IMR-90 (cell line): Measurements from ENCODE around the gene GPRC5C. TPM values are rescaled to one million over a fixed set of nuclear protein-coding genes. Genes with fewer than 3 reads are reported as not detected.

Experiments
- ATAC-seq: fragments of 200-7000 bp; cut with Tn5 transposase; 2 replicates; pipeline ENCODE4 v1.9.1; 2020; ENCODE audit warnings: low read depth, mild to moderate bottlenecking, moderate library complexity
- BruUV-seq: library from RNA; stranded (reverse); fragments of 400-500 nt; replicated peaks from 2 replicates; lab custom pipeline; 2021; lab: Mats Ljungman, UMichigan
- CTCF ChIA-PET: fragments of 300-600 bp; formaldehyde crosslinking; extraction: SDS; loops from one replicate; lab custom pipeline; 2021; ENCODE audit warnings: antibody characterized with exemption; lab: Yijun Ruan, JAX
- POLR2A ChIA-PET: fragments of 300-600 bp; sonication (Branson Sonifier 250); formaldehyde crosslinking; loops from one replicate; lab custom pipeline; 2022; ENCODE audit warnings: antibody characterized with exemption; ENCODE audit not compliant: unreplicated experiment; lab: Charles Lee
- DNase-seq: peaks from one replicate; pipeline ENCODE4 v3.0.0; 2013
- H2AFZ ChIP-seq: replicated peaks from 2 replicates; pipeline ENCODE3; 2013; ENCODE audit warnings: low read length, mild to moderate bottlenecking; ENCODE audit not compliant: poor library complexity
- H2AK5ac ChIP-seq: 2 replicates; pipeline ENCODE4 v1.6.1; 2013; ENCODE audit warnings: low read depth, low read length, inconsistent platforms
- H2AK9ac ChIP-seq: replicated peaks from 2 replicates; pipeline ENCODE3; 2013; ENCODE audit warnings: mild to moderate bottlenecking, low read depth, low read length, moderate library complexity; ENCODE audit not compliant: poor library complexity
- H2BK120ac ChIP-seq: 2 replicates; pipeline ENCODE4 v1.6.1; 2013; ENCODE audit warnings: low read depth, low read length, inconsistent platforms
- H2BK15ac ChIP-seq: 3 replicates; pipeline ENCODE4 v1.6.1; 2013; ENCODE audit warnings: low read depth, low read length, inconsistent platforms
- H2BK20ac ChIP-seq: 2 replicates; pipeline ENCODE4 v1.6.1; 2013; ENCODE audit warnings: low read depth, mild to moderate bottlenecking, inconsistent platforms, low read length, moderate library complexity
- H2BK5ac ChIP-seq: 2 replicates; pipeline ENCODE4 v1.6.1; 2013; ENCODE audit warnings: mild to moderate bottlenecking, low read depth, low read length, inconsistent platforms; ENCODE audit not compliant: poor library complexity, severe bottlenecking
- H3K14ac ChIP-seq: replicated peaks from 2 replicates; pipeline ENCODE4 v1.6.1; 2013; ENCODE audit warnings: low read depth, low read length, inconsistent platforms
- H3K18ac ChIP-seq: 2 replicates; pipeline ENCODE4 v1.6.1; 2013; ENCODE audit warnings: low read depth, low read length, control low read depth
- H3K23ac ChIP-seq: 2 replicates; pipeline ENCODE4 v1.6.1; 2013; ENCODE audit warnings: low read depth, low read length, inconsistent platforms
- H3K27ac ChIP-seq: 2 replicates; pipeline ENCODE4 v1.5.1; 2013; ENCODE audit warnings: mild to moderate bottlenecking, control low read depth, low read length; ENCODE audit not compliant: insufficient read depth
- H3K27me3 ChIP-seq: 2 replicates; pipeline ENCODE4 v1.6.1; 2013; ENCODE audit warnings: low read length; ENCODE audit not compliant: control insufficient read depth, insufficient read depth
- H3K36me3 ChIP-seq: 2 replicates; pipeline ENCODE4 v1.6.1; 2013; ENCODE audit warnings: low read length, mixed read lengths; ENCODE audit not compliant: control insufficient read depth, insufficient read depth
- H3K4ac ChIP-seq: 2 replicates; pipeline ENCODE4 v1.6.1; 2013; ENCODE audit warnings: low read depth, low read length, inconsistent platforms
- H3K4me1 ChIP-seq: 2 replicates; pipeline ENCODE4 v1.6.1; 2013; ENCODE audit warnings: low read length, mixed read lengths; ENCODE audit not compliant: control insufficient read depth, insufficient read depth
- H3K4me2 ChIP-seq: 2 replicates; pipeline ENCODE4 v1.6.1; 2013; ENCODE audit warnings: low read depth, mild to moderate bottlenecking, control low read depth, low read length, moderate library complexity
- H3K4me3 ChIP-seq: 2 replicates; pipeline ENCODE4 v1.5.1; 2013; ENCODE audit warnings: low read depth, mild to moderate bottlenecking, control low read depth, low read length, moderate library complexity; ENCODE audit not compliant: insufficient read depth
- H3K56ac ChIP-seq: 2 replicates; pipeline ENCODE4 v1.6.1; 2013; ENCODE audit warnings: low read length, inconsistent platforms; ENCODE audit not compliant: insufficient read depth; ENCODE audit errors: extremely low read depth
- H3K79me1 ChIP-seq, 2 experiments: 2 replicates each; pipeline ENCODE4 v1.6.1; 2013; ENCODE audit warnings: low read length in 2 of 2, inconsistent platforms in 1 of 2, low read depth in 1 of 2
- H3K9ac ChIP-seq: 2 replicates; pipeline ENCODE4 v1.6.1; 2013; ENCODE audit warnings: low read depth, low read length, control low read depth
- H3K9me1 ChIP-seq: 2 replicates; pipeline ENCODE4 v1.6.1; 2013; ENCODE audit warnings: low read length, inconsistent platforms; ENCODE audit not compliant: insufficient read depth
- H3K9me3 ChIP-seq: 2 replicates; pipeline ENCODE4 v1.6.1; 2013; ENCODE audit warnings: low read length; ENCODE audit not compliant: control insufficient read depth, insufficient read depth
- H4K20me1 ChIP-seq: 2 replicates; pipeline ENCODE4 v1.6.1; 2013; ENCODE audit warnings: low read length, inconsistent platforms; ENCODE audit not compliant: insufficient read depth
- H4K5ac ChIP-seq: 2 replicates; pipeline ENCODE4 v1.6.1; 2013; ENCODE audit warnings: mild to moderate bottlenecking, low read depth, low read length, control low read depth
- H4K8ac ChIP-seq, 2 experiments: 2 replicates each; pipeline ENCODE4 v1.6.1; 2013; ENCODE audit warnings: low read depth in 2 of 2, low read length in 2 of 2, control low read depth in 1 of 2, inconsistent platforms in 1 of 2
- H4K91ac ChIP-seq: 2 replicates; pipeline ENCODE4 v1.6.1; 2013; ENCODE audit warnings: low read depth, low read length, inconsistent platforms; ENCODE audit not compliant: insufficient read depth
- CEBPB ChIP-seq: IDR thresholded peaks from 2 replicates; pipeline ENCODE4 v1.6.1; 2012; ENCODE audit warnings: low read depth, low read length, improper control_type of control experiment
- CHD1 ChIP-seq: IDR thresholded peaks from 2 replicates; pipeline ENCODE4 v1.6.1; 2012; ENCODE audit warnings: low read depth, low read length, improper control_type of control experiment
- FOS ChIP-seq: fragments of 150-350 bp; IDR thresholded peaks from 2 replicates; pipeline ENCODE4 v1.6.1; 2016; ENCODE audit warnings: low read depth, low read length
- MAZ ChIP-seq: IDR thresholded peaks from 2 replicates; pipeline ENCODE4 v1.6.1; 2012; ENCODE audit warnings: low read depth, mild to moderate bottlenecking, low read length, improper control_type of control experiment, moderate library complexity, borderline replicate concordance
- MXI1 ChIP-seq: IDR thresholded peaks from 2 replicates; pipeline ENCODE4 v1.6.1; 2012; ENCODE audit warnings: low read depth, mild to moderate bottlenecking, low read length, moderate library complexity, borderline replicate concordance
- NFE2L2 ChIP-seq: fragments of 150-350 bp; IDR thresholded peaks from 2 replicates; pipeline ENCODE4 v1.6.1; 2016; ENCODE audit warnings: low read depth, mild to moderate bottlenecking, low read length
- POLR2A ChIP-seq: IDR thresholded peaks from 2 replicates; pipeline ENCODE4 v1.6.1; 2012; ENCODE audit warnings: mild to moderate bottlenecking, low read depth, low read length
- RAD21 ChIP-seq: IDR thresholded peaks from 2 replicates; pipeline ENCODE4 v1.6.1; 2012; ENCODE audit warnings: low read length, improper control_type of control experiment
- RCOR1 ChIP-seq: IDR thresholded peaks from 2 replicates; pipeline ENCODE4 v1.6.1; 2012; ENCODE audit warnings: mild to moderate bottlenecking, low read length, improper control_type of control experiment; ENCODE audit not compliant: insufficient replicate concordance
- SMC3 ChIP-seq: fragments of 150-350 bp; IDR thresholded peaks from 2 replicates; pipeline ENCODE4 v1.6.1; 2016; ENCODE audit warnings: low read depth, mild to moderate bottlenecking, antibody characterized with exemption, low read length, moderate library complexity
- WGBS, 2 experiments: methylation state at CpG; one replicate each; pipeline versions ENCODE4 v1.1.5 to v1.1.7; 2013; ENCODE audit warnings: missing lambda C conversion rate in 2 of 2; ENCODE audit not compliant: insufficient read length in 1 of 2; ENCODE audit errors: extremely low coverage in 2 of 2; 5-methylcytosine and 5-hydroxymethylcytosine counted together
- dilution Hi-C: fragments of 300-500 bp; cut with HindIII; formaldehyde crosslinking; loops from one replicate; pipeline ENCODE4 v1.14.3; 2018; ENCODE audit warnings: low sequenced_read_pairs; ENCODE audit not compliant: unreplicated experiment
- in situ Hi-C: fragments of 300-500 bp; cut with MboI; formaldehyde crosslinking; loops from 3 replicates; pipeline ENCODE4 v1.14.3; 2019; ENCODE audit warnings: low sequenced_read_pairs, inconsistent platforms, mixed read lengths
- intact Hi-C: fragments of 100-400 bp; cut with micrococcal nuclease; formaldehyde crosslinking; loops from 2 replicates; pipeline ENCODE4 v1.10.0; 2022
- polyA plus RNA-seq, 3 experiments: library from polyadenylated mRNA; depleted of rRNA; stranded (reverse); fragments of >200 nt; gene quantifications; 2 replicates each; pipeline ENCODE4 v1.2.3, GENCODE V29; 2012; ENCODE audit warnings: low replicate concordance in 1 of 3
- total RNA-seq: library from RNA; depleted of rRNA; stranded (reverse); fragments of >200 nt; gene quantifications from 2 replicates; pipeline ENCODE4 v1.2.3, GENCODE V29; 2012
- TF ChIP-seq, protein P1 (sequence below): conservative IDR thresholded peaks from 2 replicates; pipeline ENCODE4 v1.5.1; 2012; ENCODE audit warnings: mild to moderate bottlenecking, low read depth, low read length, improper control_type of control experiment

The GPRC5C gene
- total and polyA plus RNA-seq, 2 of the 4 experiments (the other 2 are of a cell fraction): not detected

DNA sequence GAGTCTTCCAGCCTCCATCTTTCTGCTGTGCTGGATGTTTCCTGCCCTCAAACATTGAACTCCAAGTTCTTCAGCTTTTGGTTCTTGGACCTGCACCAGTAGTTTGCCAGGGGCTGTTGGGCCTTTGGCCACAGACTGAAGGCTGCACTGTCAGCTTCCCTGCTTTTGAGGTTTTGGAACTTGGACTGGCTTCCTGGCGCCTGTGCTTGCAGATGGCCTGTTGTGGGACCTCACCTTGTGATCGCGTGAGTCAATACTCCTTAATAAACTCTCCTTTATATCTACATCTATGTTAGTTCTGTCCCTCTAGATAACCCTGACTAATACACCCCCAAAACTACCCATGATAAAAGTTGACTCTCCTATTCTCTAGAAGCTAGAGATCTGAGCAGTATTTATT is 26.9 kb downstream of the GPRC5C start:
- POLR2A ChIA-PET: no interaction called here
- Histone ChIP-seq H3K18ac (no peak overlapping the region), H3K27me3 (no peaks in the 10 kb centered on the region; the same call in 1 of the 2 replicates), H2AK5ac (no peak overlapping the region), H3K4ac (no peak overlapping the region), H2BK15ac (no peak overlapping the region), H4K8ac (no peak overlapping the region), H3K9me3 (no peaks in the 10 kb centered on the region), H3K36me3 (no peaks in the 10 kb centered on the region), H3K56ac (no peak overlapping the region), H4K20me1 (no peaks in the 10 kb centered on the region), H2BK120ac (no peak overlapping the region), H3K9me1 (no peaks in the 10 kb centered on the region), H2AFZ (no peak overlapping the region), H4K5ac (no peak overlapping the region), H3K27ac (no peak overlapping the region), H4K91ac (no peak overlapping the region), H3K79me1 (no peaks in the 10 kb centered on the region), H2BK20ac (no peak overlapping the region), H3K4me3 (no peak overlapping the region), H3K9ac (no peak overlapping the region), H2AK9ac (no peak overlapping the region), H3K23ac (no peak overlapping the region), H2BK5ac (no peak overlapping the region), H3K14ac (no peak overlapping the region), H3K4me1 (no peaks in the 10 kb centered on the region), H3K4me2 (no peak overlapping the region)
- DNase-seq (no peak), ATAC-seq (no peak)
- CTCF ChIA-PET: no interaction called here
- BruUV-seq: no TSS peak
- TF ChIP-seq MXI1 (no peak), RCOR1 (no peak), SMC3 (no peak), MAZ (no peak), FOS (no peak), CEBPB (no peak), RAD21 (no peak), NFE2L2 (no peak), CHD1 (no peak), POLR2A (no peak)
- TF ChIP-seq, protein P1, sequence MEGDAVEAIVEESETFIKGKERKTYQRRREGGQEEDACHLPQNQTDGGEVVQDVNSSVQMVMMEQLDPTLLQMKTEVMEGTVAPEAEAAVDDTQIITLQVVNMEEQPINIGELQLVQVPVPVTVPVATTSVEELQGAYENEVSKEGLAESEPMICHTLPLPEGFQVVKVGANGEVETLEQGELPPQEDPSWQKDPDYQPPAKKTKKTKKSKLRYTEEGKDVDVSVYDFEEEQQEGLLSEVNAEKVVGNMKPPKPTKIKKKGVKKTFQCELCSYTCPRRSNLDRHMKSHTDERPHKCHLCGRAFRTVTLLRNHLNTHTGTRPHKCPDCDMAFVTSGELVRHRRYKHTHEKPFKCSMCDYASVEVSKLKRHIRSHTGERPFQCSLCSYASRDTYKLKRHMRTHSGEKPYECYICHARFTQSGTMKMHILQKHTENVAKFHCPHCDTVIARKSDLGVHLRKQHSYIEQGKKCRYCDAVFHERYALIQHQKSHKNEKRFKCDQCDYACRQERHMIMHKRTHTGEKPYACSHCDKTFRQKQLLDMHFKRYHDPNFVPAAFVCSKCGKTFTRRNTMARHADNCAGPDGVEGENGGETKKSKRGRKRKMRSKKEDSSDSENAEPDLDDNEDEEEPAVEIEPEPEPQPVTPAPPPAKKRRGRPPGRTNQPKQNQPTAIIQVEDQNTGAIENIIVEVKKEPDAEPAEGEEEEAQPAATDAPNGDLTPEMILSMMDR: no peak
- in situ Hi-C loops: no loop called here
- no CpG with 5 or more reads among the region's 3 CpGs for WGBS, 2 experiments
- dilution Hi-C loops: no loop called here
- intact Hi-C loops: no loop called here
